ENCODE measurements around the gene SH3RF2.

- TF ChIP-seq CTCF (IDR thresholded peaks at IDR 0.05) (no peak), POLR2A (IDR thresholded peaks at IDR 0.05) (no peak)
Measured at GRCh38 chr5:145912019-145912418, 24.4 kb upstream of the SH3RF2 start.
